Measurements from ENCODE around the gene KCNK16. TPM values are rescaled to one million over a fixed set of nuclear protein-coding genes. Genes with fewer than 3 reads are reported as not detected.

KCNK16 gene
- total and polyA plus RNA-seq, 2 of the 8 experiments (the other 6 are each of a cell fraction or from before 2014, with no cell fraction given), result not detected

- Histone ChIP-seq H3K4me3 (ENCODE audit: extremely low read depth in 1 of 4, insufficient read depth in 2 of 4, low read depth in 3 of 4, low read length in 4 of 4) (no peak overlapping the region), H3K14ac (ENCODE audit: insufficient read length) (no peak overlapping the region)
- FAIRE-seq, result no peak
Measured at GRCh38 chr6:39338397-39338796, 15.9 kb upstream of the KCNK16 start.

More at GRCh38 chr6:39338397-39338796, 15.9 kb upstream of the KCNK16 start:
- no peak overlapping the region for H3K4ac ChIP-seq (replicated peaks; ENCODE audit: insufficient read length, low read depth, low read length)
- H4K8ac ChIP-seq (ENCODE audit: extremely low read depth, insufficient read depth, low read length), result no peak overlapping the region
- no peak overlapping the region for H3K27ac ChIP-seq (ENCODE audit: low read depth, low read length)
- POLR2A ChIA-PET (ENCODE audit: partially characterized antibody), result no interaction called here
- H2AFZ ChIP-seq (ENCODE audit: low read length), result no peak overlapping the region
- no peaks in the 10 kb centered on the region for H3K79me2 ChIP-seq (ENCODE audit: control insufficient read depth in 1 of 2, insufficient read depth in 2 of 2, low read length in 2 of 2)
- CTCF ChIA-PET (ENCODE audit: partially characterized antibody), result interaction anchor here (0.6 to 2.6 kb wide), 4 partner anchors 9 to 37 kb away, joined by 3 to 7 read pairs (median 4); no protein-coding TSS in a partner anchor
- H3K23me2 ChIP-seq (ENCODE audit: low read depth, low read length), result no peaks in the 10 kb centered on the region
- no peak overlapping the region for H3K4me2 ChIP-seq (ENCODE audit: insufficient read depth in 1 of 2, low read depth in 2 of 2, low read length in 2 of 2)
- WGBS, 2 experiments (ENCODE audit: extremely low coverage in 1 of 2, insufficient coverage in 1 of 2, insufficient read length in 1 of 2, insufficient replicate concordance in 2 of 2, low coverage in 1 of 2, low lambda C conversion rate in 2 of 2, missing lambda C conversion rate in 1 of 2), result 94% methylated on average over 5 of the region's 5 CpGs; no CpG with 5 or more reads in 1 of the 2 experiments
- no peak overlapping the region for H2BK5ac ChIP-seq (ENCODE audit: low read depth, low read length)
- H2AK5ac ChIP-seq (ENCODE audit: low read depth, low read length), result no peak overlapping the region
- DNase-seq (ENCODE audit: low read depth in 1 of 2, low spot score in 2 of 2), result no peak
- H3K9ac ChIP-seq (replicated peaks in 1 of 4; ENCODE audit: extremely low read depth in 1 of 4, low read depth in 3 of 4, low read length in 3 of 4), result no peak overlapping the region
- H2BK120ac ChIP-seq (replicated peaks; ENCODE audit: low read depth, low read length), result no peak overlapping the region
- no peak overlapping the region for H3K18ac ChIP-seq (ENCODE audit: extremely low read depth, low read length)
- H2BK12ac ChIP-seq (ENCODE audit: low read depth, low read length), result no peak overlapping the region
- H3K36me3 ChIP-seq (ENCODE audit: control insufficient read depth in 2 of 4, insufficient read depth in 4 of 4, low read length in 3 of 4), result no peaks in the 10 kb centered on the region
- H3K23ac ChIP-seq (ENCODE audit: insufficient read length), result no peak overlapping the region
- no peaks in the 10 kb centered on the region for H3K9me3 ChIP-seq (ENCODE audit: insufficient read depth in 2 of 2, low read depth in 1 of 2, low read length in 1 of 2)
- H3K79me1 ChIP-seq (ENCODE audit: low read depth, low read length), result no peaks in the 10 kb centered on the region
- H4K91ac ChIP-seq (replicated peaks; ENCODE audit: insufficient read length, low read length), result no peak overlapping the region
- peaks cover 0 to 2% (median 0%) of the 10 kb centered on the region in 4 experiments; a peak in 1 of 7 replicates for H3K27me3 ChIP-seq (replicated peaks in 1 of 4; ENCODE audit: control insufficient read depth in 3 of 4, extremely low read depth in 1 of 4, insufficient read depth in 3 of 4, low read length in 3 of 4)
- H3K4me1 ChIP-seq (replicated peaks in 1 of 4; ENCODE audit: control insufficient read depth in 3 of 4, insufficient read depth in 4 of 4, low read length in 3 of 4), result peaks cover 0 to 9% (median under 1%) of the 10 kb centered on the region in 4 experiments; a peak in 5 of 7 replicates
- H4K20me1 ChIP-seq (replicated peaks in 1 of 2; ENCODE audit: control insufficient read depth in 1 of 2, insufficient read depth in 2 of 2, low read length in 2 of 2), result no peaks in the 10 kb centered on the region
- H4K5ac ChIP-seq (ENCODE audit: insufficient read length, low read depth, low read length), result no peak overlapping the region
- H2BK20ac ChIP-seq (ENCODE audit: low read length), result no peak overlapping the region
- TF ChIP-seq ZNF274 (IDR thresholded peaks at IDR 0.05; ENCODE audit: borderline replicate concordance, extremely low read depth, low read length), result no peak
- H2BK15ac ChIP-seq (ENCODE audit: low read length), result no peak overlapping the region
- no peak overlapping the region for H3K56ac ChIP-seq (replicated peaks; ENCODE audit: insufficient read length, low read depth, low read length)
